B cell (primary cell): ENCODE measurements around the gene CSNK1G3.

Source experiments
- EZH2 ChIP-seq: IDR thresholded peaks from 2 replicates; pipeline ENCODE4 v1.6.1; 2012; ENCODE audit warnings: borderline replicate concordance, low read depth, mild to moderate bottlenecking, moderate library complexity, low read length; ENCODE audit not compliant: insufficient read depth, poor library complexity, severe bottlenecking
- TF ChIP-seq, protein P1 (sequence below): fragments of 200-600 bp; IDR thresholded peaks from one replicate; pipeline ENCODE4 v1.8.0; 2022; ENCODE audit warnings: antibody characterized with exemption, mild to moderate bottlenecking

DNA sequence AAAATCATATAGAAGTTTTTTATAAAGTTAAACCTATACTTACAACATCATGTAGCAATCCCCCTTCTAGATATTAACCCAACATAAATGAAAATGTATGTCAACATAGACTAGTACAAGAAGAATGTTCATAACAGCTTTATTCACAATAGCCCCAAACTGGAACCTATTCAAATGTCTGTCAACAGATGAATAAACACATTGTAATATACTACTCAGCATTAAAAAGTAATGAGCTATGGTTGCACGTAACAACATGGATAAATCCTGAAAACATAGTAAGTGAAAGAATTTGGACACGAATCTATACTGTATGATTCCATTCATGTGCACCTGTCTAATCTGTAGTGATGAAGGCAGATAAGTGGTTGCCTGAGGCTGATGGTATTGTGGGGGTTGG, 73.9 kb downstream of the CSNK1G3 start:
- TF ChIP-seq, protein P1, sequence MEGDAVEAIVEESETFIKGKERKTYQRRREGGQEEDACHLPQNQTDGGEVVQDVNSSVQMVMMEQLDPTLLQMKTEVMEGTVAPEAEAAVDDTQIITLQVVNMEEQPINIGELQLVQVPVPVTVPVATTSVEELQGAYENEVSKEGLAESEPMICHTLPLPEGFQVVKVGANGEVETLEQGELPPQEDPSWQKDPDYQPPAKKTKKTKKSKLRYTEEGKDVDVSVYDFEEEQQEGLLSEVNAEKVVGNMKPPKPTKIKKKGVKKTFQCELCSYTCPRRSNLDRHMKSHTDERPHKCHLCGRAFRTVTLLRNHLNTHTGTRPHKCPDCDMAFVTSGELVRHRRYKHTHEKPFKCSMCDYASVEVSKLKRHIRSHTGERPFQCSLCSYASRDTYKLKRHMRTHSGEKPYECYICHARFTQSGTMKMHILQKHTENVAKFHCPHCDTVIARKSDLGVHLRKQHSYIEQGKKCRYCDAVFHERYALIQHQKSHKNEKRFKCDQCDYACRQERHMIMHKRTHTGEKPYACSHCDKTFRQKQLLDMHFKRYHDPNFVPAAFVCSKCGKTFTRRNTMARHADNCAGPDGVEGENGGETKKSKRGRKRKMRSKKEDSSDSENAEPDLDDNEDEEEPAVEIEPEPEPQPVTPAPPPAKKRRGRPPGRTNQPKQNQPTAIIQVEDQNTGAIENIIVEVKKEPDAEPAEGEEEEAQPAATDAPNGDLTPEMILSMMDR = no peak
- no peak for TF ChIP-seq EZH2
